Hepatic stellate cell (primary cell): ENCODE results near the gene GPR39.
"Not testable (repeated sequence)": the region's sequence is repeated elsewhere in the genome, so short reads cannot be mapped to it uniquely, and the experiment has no call there.

ENCODE experiments used
- DNase-seq: peaks from one replicate; pipeline ENCODE4 v3.0.0; 2011; ENCODE audit warnings: low spot score

GPR39 gene

GRCh38 chr2:132497591-132497990 is 81.0 kb downstream of the GPR39 start:
- DNase-seq: no peak

DNA sequence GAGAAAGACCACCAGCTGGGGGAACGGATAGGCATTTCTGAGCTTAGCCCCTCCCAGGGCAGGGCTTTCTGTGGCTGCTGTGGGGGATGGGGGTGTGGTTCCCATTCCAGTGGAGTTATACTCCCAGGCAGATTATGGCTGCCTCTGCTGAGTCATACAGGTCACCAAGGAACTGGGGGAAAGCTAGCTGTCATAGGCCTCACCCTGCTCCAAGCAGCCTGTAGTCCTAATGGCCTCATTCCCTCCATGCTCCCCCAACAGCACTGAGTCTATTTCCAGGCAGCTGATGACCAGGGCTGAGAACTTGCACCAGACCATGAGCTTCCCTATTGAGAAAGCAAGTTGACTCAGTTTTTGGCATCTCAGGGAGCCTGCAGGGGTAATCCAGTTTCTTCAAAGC is 87.1 kb downstream of the GPR39 start:
- DNase-seq: no peak

GRCh38 chr2:132515010-132515409 is 98.4 kb downstream of the GPR39 start:
- DNase-seq: no peak

DNA sequence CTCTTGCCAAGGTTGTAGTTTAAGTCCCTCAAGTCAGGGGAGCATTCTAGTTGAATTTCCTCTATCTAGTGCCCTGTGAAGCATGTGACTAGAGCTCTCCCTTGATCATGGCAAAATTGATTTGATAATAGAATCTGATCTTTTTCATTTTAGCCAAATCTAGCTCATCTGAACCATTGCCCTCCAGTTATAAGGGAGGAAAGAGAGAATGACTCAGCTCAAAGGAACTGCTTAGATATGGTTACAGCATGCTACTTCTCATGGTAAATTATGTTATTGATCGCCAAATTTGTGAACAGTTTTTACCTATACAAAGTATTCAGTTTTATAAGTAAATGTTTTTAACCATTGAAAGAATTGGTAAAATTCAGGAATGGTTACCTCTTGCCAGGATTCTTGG is 100.8 kb downstream of the GPR39 start:
- DNase-seq: no peak

GRCh38 chr2:132518302-132518701 is 101.7 kb downstream of the GPR39 start:
- DNase-seq: no peak

- no peak for DNase-seq
Observed at GRCh38 chr2:132519566-132519965, 103.0 kb downstream of the GPR39 start.

DNA sequence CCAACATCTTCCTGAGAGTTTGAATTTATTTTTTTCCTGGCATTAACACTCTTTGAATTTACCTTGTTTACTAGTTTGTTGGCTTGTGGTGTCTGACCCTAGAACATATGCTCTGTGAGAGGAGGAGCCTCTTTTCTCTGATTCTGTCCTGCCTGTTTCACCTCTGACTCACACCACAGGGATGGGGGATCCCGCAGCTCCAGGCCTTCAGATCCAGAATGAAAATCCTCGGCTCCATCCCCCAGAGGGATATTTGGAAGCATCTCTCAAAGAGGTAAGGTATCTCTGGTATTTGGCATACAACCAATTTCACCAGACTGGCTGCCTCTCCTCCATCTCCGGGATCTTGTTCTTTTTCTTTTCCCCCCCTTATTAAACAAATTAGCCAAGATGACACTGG is 104.7 kb downstream of the GPR39 start:
- no peak for DNase-seq

DNA sequence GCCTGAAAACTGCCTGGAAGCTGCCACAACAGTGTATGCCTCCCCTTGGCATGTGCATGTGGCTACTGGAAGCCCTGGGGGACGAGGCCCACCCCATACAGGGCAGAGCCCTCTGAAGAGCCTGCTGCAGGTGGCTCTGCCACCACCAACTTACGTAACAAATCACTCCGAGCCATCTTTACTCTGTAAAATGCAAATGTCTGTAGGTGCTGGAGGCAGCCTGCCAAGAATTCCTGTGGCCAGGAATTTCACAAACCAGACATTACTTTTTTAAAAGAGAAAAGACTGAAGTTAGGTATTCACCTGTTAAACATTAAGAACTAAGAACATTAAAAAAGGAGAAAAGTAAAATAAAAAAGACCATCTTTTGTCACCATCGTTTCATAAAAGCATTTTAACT is 106.3 kb downstream of the GPR39 start:
- no peak for DNase-seq

- DNase-seq: not testable (repeated sequence)
Observed at GRCh38 chr2:132537061-132537460, 120.5 kb downstream of the GPR39 start.

DNA sequence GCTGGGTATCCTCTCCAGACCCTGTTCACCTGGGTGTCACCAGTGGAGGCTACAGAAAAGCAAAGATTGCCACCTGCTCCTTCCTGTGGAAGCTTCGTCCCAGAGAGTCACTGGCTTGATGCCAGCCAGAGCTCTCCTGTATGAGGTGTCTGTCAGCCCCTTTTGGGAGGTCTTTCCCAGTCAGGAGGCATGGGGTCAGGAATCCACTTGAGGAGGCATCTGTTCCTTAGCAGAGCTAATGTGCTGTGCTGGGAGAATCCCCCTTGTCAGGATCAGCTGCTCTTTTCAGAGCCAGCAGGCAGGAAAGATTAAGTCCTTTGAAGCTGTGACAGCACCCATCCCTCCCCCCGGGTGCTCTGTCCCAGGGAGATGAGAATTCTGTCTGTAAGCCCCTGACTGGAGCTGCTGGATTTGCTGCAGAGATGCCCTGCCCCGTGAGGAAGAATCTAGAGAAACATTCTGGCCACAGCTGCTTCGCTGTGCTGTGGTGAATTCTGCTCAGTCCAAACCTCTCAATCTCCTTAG is 121.8 kb downstream of the GPR39 start:
- DNase-seq: no peak

DNA sequence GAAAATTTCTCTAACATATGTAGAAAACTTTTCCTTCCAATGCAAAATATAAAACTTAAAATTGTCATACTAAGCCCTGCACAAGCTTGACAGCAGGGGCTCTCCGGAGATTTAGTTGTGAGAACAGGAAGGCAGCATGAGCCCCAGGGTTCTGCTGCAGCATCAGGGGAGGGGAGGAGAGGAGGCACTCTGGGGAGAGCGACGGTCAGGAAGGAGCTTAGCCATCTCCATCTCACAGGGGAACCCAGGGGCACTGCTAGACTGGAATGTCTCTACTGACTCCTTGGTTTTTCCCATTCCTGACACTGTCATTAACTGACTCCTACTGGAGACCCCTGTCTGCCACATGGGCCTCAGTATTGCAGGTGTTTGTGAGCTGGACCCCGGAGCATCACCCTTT is 123.6 kb downstream of the GPR39 start:
- no peak for DNase-seq

- DNase-seq: no peak
Observed at GRCh38 chr2:132542953-132543569, 126.5 kb downstream of the GPR39 start.

DNA sequence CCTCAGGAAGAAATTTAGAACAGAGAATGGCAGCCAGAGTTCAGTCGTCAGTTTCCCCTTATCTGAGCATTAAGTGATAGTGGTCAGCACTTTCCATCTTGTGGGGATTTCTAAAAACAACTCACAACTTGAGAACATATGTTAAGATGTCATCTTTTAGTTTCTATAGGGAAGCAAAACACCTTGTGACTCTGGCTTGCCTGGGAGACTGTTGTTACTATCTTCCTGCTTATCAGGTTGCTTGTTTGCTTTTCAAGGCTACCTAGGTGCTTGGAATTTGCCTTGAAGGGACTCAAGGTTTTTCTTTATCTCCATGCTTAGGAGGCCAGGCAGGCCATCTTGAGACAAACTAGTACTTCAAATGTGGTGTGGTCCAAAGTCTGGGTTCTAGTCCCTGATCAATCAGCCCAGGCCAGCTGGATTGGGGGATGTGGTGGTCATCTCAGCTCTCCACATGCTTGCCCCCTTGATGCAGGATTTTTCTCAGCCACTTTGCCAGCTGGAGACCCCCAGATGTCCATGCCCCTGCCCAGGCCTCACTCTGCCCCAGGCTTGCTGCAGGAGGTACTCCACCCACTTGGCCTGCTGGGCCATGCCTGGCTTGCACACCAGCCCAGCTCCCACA is 127.5 kb downstream of the GPR39 start:
- no peak for DNase-seq

DNA sequence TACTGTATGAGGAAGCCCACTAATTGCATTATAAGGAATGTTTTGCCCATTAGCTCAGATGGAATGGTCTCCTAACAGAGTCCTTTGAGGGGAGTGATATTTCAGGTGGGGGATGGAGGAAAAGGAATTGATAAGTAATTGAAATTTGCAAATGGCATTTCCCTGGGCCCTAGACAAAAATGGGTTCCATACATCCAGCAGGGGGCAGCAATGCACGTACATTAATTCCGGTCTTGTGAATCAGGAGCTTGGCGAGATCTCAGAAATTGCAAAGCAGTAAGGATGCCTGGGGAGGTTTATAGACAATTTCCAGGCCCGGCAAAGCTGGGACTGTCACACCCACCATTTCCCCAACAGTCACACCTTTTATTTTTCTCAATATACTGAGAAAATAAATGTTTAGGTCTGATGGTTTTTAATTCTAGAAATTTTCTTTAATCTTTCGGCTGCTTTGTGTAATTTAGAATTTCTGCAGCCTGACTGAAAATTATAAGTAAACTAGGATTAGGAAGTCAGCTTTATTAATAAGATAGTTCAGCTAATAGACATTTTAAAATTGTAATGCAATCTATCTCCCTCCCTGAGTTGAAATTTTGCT is 130.6 kb downstream of the GPR39 start:
- peak; percentile 65 for DNase-seq

- DNase-seq: no peak
Observed at GRCh38 chr2:132549935-132550670, 133.5 kb downstream of the GPR39 start.

- DNase-seq: peak; percentile 17
Observed at GRCh38 chr2:132550946-132551345, 134.3 kb downstream of the GPR39 start.

DNA sequence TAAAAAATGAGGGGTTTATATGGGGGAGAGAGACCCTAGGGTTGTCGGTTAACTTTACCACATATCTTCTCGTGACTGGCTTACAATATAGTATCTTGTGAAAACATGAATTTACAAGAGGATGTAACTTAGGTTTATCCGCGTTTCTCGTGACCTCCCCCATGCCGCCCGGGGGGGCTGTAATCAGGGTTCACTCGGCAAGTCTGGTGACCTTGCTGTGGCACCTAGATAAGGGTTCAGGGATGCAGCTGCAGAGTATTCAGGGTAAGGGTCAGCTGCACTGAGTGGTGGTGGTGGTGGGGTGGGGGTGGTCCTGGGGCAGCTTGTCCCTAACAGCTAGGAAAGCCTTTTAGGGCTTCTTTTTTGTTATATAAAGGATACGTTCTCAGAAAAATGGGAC is 141.1 kb downstream of the GPR39 start:
- DNase-seq: no peak

GRCh38 chr2:132559326-132559725 is 142.7 kb downstream of the GPR39 start:
- no peak for DNase-seq

DNA sequence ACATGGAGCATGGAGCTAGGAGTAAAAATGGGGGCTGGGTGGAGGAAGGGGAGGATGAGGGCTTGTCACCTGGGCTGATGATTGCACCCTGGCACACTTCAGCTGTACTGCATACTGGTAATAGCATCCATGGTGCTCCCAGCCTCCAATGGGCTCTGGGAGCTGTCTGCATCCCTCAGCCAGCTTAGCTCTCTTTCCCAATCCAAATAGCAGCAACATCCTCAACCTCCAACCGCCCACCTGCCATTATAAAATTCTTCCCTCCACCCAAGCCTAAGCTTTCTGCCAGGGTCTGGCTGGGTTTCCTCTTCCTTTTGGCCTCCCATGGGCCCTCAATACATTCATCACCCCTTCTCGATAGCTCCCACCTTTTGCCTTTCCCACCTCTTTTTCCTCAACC is 143.3 kb downstream of the GPR39 start:
- DNase-seq: no peak

GRCh38 chr2:132560562-132560961 is 144.0 kb downstream of the GPR39 start:
- DNase-seq: no peak

DNA sequence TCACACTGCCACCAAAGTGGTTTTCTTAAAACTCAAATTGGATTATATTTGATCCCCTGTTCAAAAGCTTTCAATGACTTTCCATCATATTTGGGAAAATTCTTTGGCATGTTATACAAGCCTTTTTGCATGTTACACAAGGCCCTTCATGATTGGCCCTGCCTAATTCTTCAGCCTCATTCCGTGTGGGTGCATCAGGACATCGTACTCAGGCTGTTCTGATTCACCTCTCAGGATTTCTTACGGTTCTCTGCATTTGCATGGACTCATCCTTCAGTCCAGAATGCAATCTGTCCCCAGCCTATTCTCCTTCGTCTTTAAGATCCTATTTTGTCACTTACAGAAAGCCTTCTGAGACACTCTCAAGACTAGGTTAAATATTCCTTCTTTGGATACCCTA is 145.6 kb downstream of the GPR39 start:
- DNase-seq: peak; percentile 35

GRCh38 chr2:132564065-132564464 is 147.5 kb downstream of the GPR39 start:
- no peak for DNase-seq

DNA sequence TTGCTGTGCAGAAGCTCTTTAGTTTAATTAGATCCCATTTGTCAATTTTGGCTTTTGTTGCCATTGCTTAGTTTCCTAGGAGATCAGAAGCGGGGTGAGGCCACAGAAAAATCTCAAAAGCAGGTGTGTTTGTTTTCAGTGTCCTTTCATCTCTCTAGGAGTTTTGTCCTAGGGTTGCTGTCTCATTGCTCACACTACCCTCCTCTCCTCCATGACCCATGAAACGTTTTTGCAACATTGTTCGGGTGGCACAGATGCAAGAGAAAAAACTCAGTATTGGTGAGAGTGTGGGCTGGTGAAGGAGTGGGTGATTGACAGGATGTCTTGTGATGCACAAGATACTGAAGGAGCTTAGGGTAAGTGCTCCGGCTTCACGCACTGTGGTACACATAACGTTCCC is 149.8 kb downstream of the GPR39 start:
- no peak for DNase-seq
